Effector memory CD8-positive, alpha-beta T cell (primary cell): ENCODE data around the gene HJURP.

Experiments
- ATAC-seq: fragments of 150-1000 bp; cut with Tn5 transposase; replicated peaks from 2 replicates; pipeline ENCODE4 v1.10.0; 2021; ENCODE audit warnings: mild to moderate bottlenecking, moderate library complexity
- DNase-seq, 3 experiments: peaks; one replicate each; pipeline ENCODE4 v3.0.0; 2021
- H3K27ac Mint-ChIP-seq, 2 donors: one replicate each; pipeline ENCODE4 v1.8.0; 2022; ENCODE audit warnings: mild to moderate bottlenecking in 2 of 2, mixed read lengths in 2 of 2, moderate library complexity in 2 of 2
- H3K27me3 Mint-ChIP-seq, 2 donors: one replicate each; pipeline ENCODE4 v1.8.0; 2022; ENCODE audit warnings: mixed read lengths in 2 of 2
- H3K36me3 Mint-ChIP-seq: one replicate; pipeline ENCODE4 v1.8.0; 2022; ENCODE audit warnings: mild to moderate bottlenecking, moderate library complexity, mixed read lengths; ENCODE audit not compliant: insufficient read depth
- H3K4me1 Mint-ChIP-seq, 2 donors: one replicate each; pipeline ENCODE4 v1.8.0; 2022; ENCODE audit warnings: low read depth in 2 of 2, mixed read lengths in 2 of 2
- H3K4me3 Mint-ChIP-seq, 2 donors: one replicate each; pipeline ENCODE4 v1.8.0; 2022; ENCODE audit warnings: mild to moderate bottlenecking in 2 of 2, mixed read lengths in 2 of 2, moderate library complexity in 2 of 2
- H3K9me3 Mint-ChIP-seq, 2 donors: one replicate each; pipeline ENCODE4 v1.8.0; 2022; ENCODE audit warnings: mixed read lengths in 2 of 2

The HJURP gene

GRCh38 chr2:233832414-233832813 is 21.9 kb downstream of the HJURP start:
- H3K27ac Mint-ChIP-seq = peak overlapping the region in 1 of 2 donors; percentile 31
- H3K4me1 Mint-ChIP-seq = no peaks in the 10 kb centered on the region
- H3K36me3 Mint-ChIP-seq = no peaks in the 10 kb centered on the region
- no peaks in the 10 kb centered on the region for H3K27me3 Mint-ChIP-seq
- no peak overlapping the region for H3K4me3 Mint-ChIP-seq
- H3K9me3 Mint-ChIP-seq = no peaks in the 10 kb centered on the region
- DNase-seq (no peak), ATAC-seq (no peak)

- H3K4me1 Mint-ChIP-seq = no peaks in the 10 kb centered on the region
- ATAC-seq = no peak
These were observed 22.5 kb downstream of the HJURP start for GRCh38 chr2:233831861-233832260.

GRCh38 chr2:233831011-233831721 is 23.2 kb downstream of the HJURP start:
- ATAC-seq (no peak), DNase-seq (no peak)
- H3K27ac Mint-ChIP-seq = no peak overlapping the region
- H3K4me3 Mint-ChIP-seq = no peak overlapping the region
- H3K9me3 Mint-ChIP-seq = no peaks in the 10 kb centered on the region
- peaks cover 0 to 12% of the 10 kb centered on the region in 2 donors for H3K27me3 Mint-ChIP-seq
- H3K36me3 Mint-ChIP-seq = no peaks in the 10 kb centered on the region
- no peaks in the 10 kb centered on the region for H3K4me1 Mint-ChIP-seq

More at GRCh38 chr2:233831861-233832260, 22.5 kb downstream of the HJURP start:
- no peak overlapping the region for H3K4me3 Mint-ChIP-seq
- peaks cover 0 to 5% of the 10 kb centered on the region in 2 donors for H3K27me3 Mint-ChIP-seq
- no peaks in the 10 kb centered on the region for H3K36me3 Mint-ChIP-seq
- no peaks in the 10 kb centered on the region for H3K9me3 Mint-ChIP-seq
- H3K27ac Mint-ChIP-seq = peak overlapping the region in 1 of 2 donors; percentile 31
- DNase-seq = no peak

GRCh38 chr2:233830111-233830802 is 24.1 kb downstream of the HJURP start:
- no peak for DNase-seq
- no peaks in the 10 kb centered on the region for H3K9me3 Mint-ChIP-seq
- peaks cover 0 to 21% of the 10 kb centered on the region in 2 donors for H3K27me3 Mint-ChIP-seq
- no peaks in the 10 kb centered on the region for H3K36me3 Mint-ChIP-seq
- no peak overlapping the region for H3K4me3 Mint-ChIP-seq
- no peak overlapping the region for H3K27ac Mint-ChIP-seq
- no peaks in the 10 kb centered on the region for H3K4me1 Mint-ChIP-seq
- ATAC-seq = no peak

- H3K4me3 Mint-ChIP-seq = no peak overlapping the region
- DNase-seq (no peak), ATAC-seq (no peak)
- H3K4me1 Mint-ChIP-seq = no peaks in the 10 kb centered on the region
- no peaks in the 10 kb centered on the region for H3K36me3 Mint-ChIP-seq
- H3K9me3 Mint-ChIP-seq = no peaks in the 10 kb centered on the region
- peaks cover 0 to 23% of the 10 kb centered on the region in 2 donors for H3K27me3 Mint-ChIP-seq
- H3K27ac Mint-ChIP-seq = no peak overlapping the region
These were observed 24.9 kb downstream of the HJURP start for GRCh38 chr2:233829193-233830110.

- Mint-ChIP-seq H3K27ac (no peak overlapping the region), H3K4me3 (no peak overlapping the region), H3K27me3 (peaks cover 0 to 23% of the 10 kb centered on the region in 2 donors), H3K9me3 (no peaks in the 10 kb centered on the region), H3K36me3 (no peaks in the 10 kb centered on the region), H3K4me1 (no peaks in the 10 kb centered on the region)
- no peak for ATAC-seq
- DNase-seq = no peak
These were observed 25.7 kb downstream of the HJURP start for GRCh38 chr2:233828546-233829192.

- Mint-ChIP-seq H3K36me3 (no peaks in the 10 kb centered on the region), H3K9me3 (no peaks in the 10 kb centered on the region), H3K4me1 (no peaks in the 10 kb centered on the region), H3K27ac (no peak overlapping the region), H3K27me3 (peaks cover 15 to 55% of the 10 kb centered on the region in 2 donors), H3K4me3 (no peak overlapping the region)
- DNase-seq = no peak
- no peak for ATAC-seq
These were observed 30.0 kb downstream of the HJURP start for GRCh38 chr2:233824373-233824772.

- no peak overlapping the region for H3K4me3 Mint-ChIP-seq
- H3K36me3 Mint-ChIP-seq = no peaks in the 10 kb centered on the region
- ATAC-seq (no peak), DNase-seq (no peak)
- no peaks in the 10 kb centered on the region for H3K9me3 Mint-ChIP-seq
- no peaks in the 10 kb centered on the region for H3K4me1 Mint-ChIP-seq
- H3K27me3 Mint-ChIP-seq = peaks cover 19 to 62% of the 10 kb centered on the region in 2 donors
- H3K27ac Mint-ChIP-seq = no peak overlapping the region
These were observed 30.6 kb downstream of the HJURP start for GRCh38 chr2:233823731-233824121.

GRCh38 chr2:233822781-233823730 is 31.3 kb downstream of the HJURP start:
- DNase-seq (no peak), ATAC-seq (no peak)
- Mint-ChIP-seq H3K4me3 (no peak overlapping the region), H3K4me1 (peaks cover 0 to 2% of the 10 kb centered on the region in 2 donors), H3K36me3 (no peaks in the 10 kb centered on the region), H3K27me3 (peaks cover 24 to 68% of the 10 kb centered on the region in 2 donors), H3K9me3 (no peaks in the 10 kb centered on the region), H3K27ac (no peak overlapping the region)

- H3K4me1 Mint-ChIP-seq = peaks cover under 1 to 3% of the 10 kb centered on the region in 2 donors
- ATAC-seq = no peak
- DNase-seq = no peak
- H3K27ac Mint-ChIP-seq = no peak overlapping the region
- H3K36me3 Mint-ChIP-seq = no peaks in the 10 kb centered on the region
- peaks cover 29 to 75% of the 10 kb centered on the region in 2 donors for H3K27me3 Mint-ChIP-seq
- H3K4me3 Mint-ChIP-seq = no peak overlapping the region
- H3K9me3 Mint-ChIP-seq = no peaks in the 10 kb centered on the region
These were observed 32.1 kb downstream of the HJURP start for GRCh38 chr2:233822101-233822771.

GRCh38 chr2:233821709-233822100 is 32.6 kb downstream of the HJURP start:
- Mint-ChIP-seq H3K4me3 (no peak overlapping the region), H3K27me3 (peaks cover 35 to 75% of the 10 kb centered on the region in 2 donors), H3K9me3 (no peaks in the 10 kb centered on the region), H3K4me1 (peaks cover 3 to 4% of the 10 kb centered on the region in 2 donors), H3K27ac (no peak overlapping the region), H3K36me3 (no peaks in the 10 kb centered on the region)
- DNase-seq (no peak), ATAC-seq (no peak)

GRCh38 chr2:233821196-233821595 is 33.1 kb downstream of the HJURP start:
- no peaks in the 10 kb centered on the region for H3K36me3 Mint-ChIP-seq
- no peaks in the 10 kb centered on the region for H3K9me3 Mint-ChIP-seq
- no peak for DNase-seq
- H3K4me3 Mint-ChIP-seq = no peak overlapping the region
- no peak overlapping the region for H3K27ac Mint-ChIP-seq
- peaks cover 3 to 4% of the 10 kb centered on the region in 2 donors for H3K4me1 Mint-ChIP-seq
- ATAC-seq = no peak
- H3K27me3 Mint-ChIP-seq = peaks cover 40 to 75% of the 10 kb centered on the region in 2 donors
